GM18861 (cell line): Measurements from ENCODE around the gene ZMYM2.

ENCODE experiments used
- ATAC-seq: cut with Tn5 transposase; IDR thresholded peaks from one replicate; pipeline ENCODE4 v1.9.1; 2021; ENCODE audit not compliant: unreplicated experiment

Gene ZMYM2

GRCh38 chr13:20131057-20131832 is 172.7 kb downstream of the ZMYM2 start:
- no peak for ATAC-seq

- no peak for ATAC-seq
These were observed 173.6 kb downstream of the ZMYM2 start for GRCh38 chr13:20132052-20132634.

- no peak for ATAC-seq
These were observed 176.2 kb downstream of the ZMYM2 start for GRCh38 chr13:20134732-20135131.

DNA sequence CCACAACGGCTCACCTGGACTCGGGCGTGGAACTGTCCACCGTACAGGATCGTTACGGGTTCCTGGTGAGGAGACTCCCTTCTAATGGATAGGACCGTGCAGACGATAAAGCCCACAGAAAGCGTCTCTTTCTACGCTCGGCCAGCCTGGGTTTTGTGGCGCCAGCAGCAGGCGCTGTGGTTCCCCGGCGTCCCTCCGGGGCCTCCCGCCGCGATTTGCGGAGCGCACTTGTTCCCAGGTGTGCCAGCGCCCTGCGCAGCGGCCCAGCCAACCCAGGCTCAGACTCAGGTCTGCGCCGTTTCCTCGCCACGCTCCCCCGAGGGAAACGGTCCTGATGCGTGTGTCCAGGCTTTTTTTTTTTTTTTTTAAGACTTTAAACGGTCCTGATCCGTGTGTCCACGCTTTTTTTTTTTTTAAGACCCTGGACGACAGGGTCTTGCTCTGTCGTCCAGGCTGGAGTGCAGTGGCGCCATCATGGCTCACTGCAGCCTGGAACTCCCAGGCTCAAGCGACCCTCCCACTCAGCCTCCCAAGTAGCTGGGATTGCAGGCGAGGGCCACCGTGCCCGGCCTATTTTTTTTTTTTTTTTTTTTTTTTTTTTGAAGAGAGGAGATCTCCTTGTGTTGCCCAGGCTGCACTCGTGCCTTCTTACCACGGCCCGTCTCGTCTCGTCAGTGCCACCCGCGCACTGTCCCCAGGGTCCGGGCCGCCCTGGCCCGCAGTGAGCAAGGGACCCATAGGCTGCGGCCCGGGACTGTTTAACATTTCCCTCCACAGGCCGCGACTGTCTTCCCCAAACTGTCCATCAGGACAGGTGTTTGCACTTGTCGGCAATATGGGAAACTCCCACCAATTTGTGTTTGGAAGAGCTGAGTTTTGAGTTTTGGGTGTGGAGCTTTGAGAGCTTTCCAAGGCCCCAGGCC is 178.5 kb downstream of the ZMYM2 start:
- ATAC-seq = no peak

DNA sequence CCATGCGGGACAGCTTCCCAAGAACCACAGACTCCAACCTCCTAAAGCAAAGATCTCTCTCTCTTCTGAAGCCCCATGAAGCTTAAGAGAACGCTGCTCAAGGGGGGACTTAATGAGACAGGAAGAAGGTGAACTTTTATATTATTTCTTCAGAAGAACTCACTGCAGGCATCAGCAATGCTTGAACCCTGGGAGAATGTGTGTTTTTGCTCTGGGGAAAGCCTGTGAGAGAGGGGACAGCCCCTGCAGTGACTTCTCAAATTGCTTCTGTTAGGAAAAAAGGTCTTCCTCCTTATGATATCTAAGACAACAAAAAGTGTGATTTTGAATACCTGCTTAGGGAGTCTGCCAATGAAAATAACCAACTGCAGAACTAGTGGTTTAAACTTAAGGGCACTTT is 179.3 kb downstream of the ZMYM2 start:
- ATAC-seq = no peak

DNA sequence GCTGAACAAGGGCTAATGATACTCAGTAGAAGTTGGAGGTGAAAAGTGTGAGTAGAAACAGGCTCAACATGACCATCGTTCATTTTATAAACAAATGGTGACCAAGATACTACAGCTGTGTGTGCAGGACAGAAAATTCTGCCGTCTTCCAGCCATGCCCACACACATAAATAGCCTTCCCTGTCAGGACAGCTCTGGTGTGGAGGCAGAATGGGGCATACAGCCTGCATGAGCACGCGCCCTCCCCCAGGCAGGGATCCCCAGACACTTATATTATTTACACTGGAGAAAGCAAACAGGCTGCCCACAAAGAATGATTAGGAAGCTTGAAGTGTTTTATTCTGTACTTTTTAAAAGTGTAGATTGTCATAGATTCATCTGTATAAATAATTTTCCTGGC is 182.0 kb downstream of the ZMYM2 start:
- no peak for ATAC-seq
